Measurements from ENCODE around the gene SLC17A1.

Gene SLC17A1

DNA sequence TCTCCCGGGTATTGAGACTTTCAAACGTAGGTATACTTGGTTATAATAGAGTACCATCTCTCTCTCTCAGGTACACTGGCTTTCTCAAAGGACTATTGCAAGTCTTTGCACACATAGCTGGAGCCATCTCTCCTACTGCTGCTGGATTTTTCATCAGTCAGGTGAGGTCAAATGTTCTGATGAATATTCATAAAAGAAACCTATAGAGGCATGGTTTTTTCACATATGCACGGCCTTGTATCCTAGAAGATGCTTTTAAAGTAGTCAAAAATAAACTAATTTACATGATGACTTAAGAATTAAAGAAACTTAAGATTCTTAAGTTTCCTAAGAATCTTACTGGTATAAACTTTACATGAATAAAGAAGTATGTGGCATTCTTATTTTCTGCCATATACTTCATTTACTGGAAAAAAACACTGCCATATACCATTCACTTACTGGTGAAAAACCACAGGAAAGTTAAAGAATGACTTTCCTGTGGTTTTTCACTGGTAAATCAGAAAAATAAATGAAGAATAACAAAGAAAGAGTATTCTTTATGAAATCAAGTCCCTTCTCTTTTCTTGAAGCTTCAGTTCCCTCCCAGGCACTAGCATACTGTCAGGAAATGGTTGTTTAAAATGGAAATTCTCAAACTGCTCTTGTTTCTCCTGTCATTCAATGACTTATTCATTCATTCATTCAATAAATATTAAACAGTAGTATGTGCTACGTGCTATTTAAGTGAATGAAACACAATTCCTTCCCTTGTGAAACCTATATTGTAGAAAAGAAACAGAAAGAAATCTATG, 53.8 kb downstream of the SLC17A1 start:
- Histone ChIP-seq H3K36me3 (replicated peaks; ENCODE audit: insufficient read depth, low read length) (no peaks in the 10 kb centered on the region), H3K4me1 (ENCODE audit: low read length) (no peaks in the 10 kb centered on the region), H3K4me2 (ENCODE audit: low read depth, low read length) (no peak overlapping the region), H3K9me3 (replicated peaks; ENCODE audit: insufficient read depth, low read length) (no peaks in the 10 kb centered on the region), H3F3A (ENCODE audit: insufficient read depth, low read length) (no peaks in the 10 kb centered on the region), H3K27me3 (replicated peaks; ENCODE audit: insufficient read depth, low read length) (no peaks in the 10 kb centered on the region), H3K9me2 (replicated peaks; ENCODE audit: insufficient read depth, low read length) (no peaks in the 10 kb centered on the region), H3K79me2 (ENCODE audit: low read length) (no peaks in the 10 kb centered on the region), H2AFZ (ENCODE audit: low read length) (no peak overlapping the region), H3K4me3 (ENCODE audit: low read length) (no peak overlapping the region), H3K27ac (ENCODE audit: low read length) (no peak overlapping the region), H4K20me1 (ENCODE audit: insufficient read depth, low read length) (no peaks in the 10 kb centered on the region), H3K9ac (ENCODE audit: low read length) (no peak overlapping the region)
- TF ChIP-seq EZH2phosphoT487 (IDR thresholded peaks at IDR 0.05; ENCODE audit: low read length) (no peak), EZH2 (optimal IDR thresholded peaks at IDR 0.05; ENCODE audit: low read depth, low read length) (no peak)
- TF ChIP-seq, protein P1, sequence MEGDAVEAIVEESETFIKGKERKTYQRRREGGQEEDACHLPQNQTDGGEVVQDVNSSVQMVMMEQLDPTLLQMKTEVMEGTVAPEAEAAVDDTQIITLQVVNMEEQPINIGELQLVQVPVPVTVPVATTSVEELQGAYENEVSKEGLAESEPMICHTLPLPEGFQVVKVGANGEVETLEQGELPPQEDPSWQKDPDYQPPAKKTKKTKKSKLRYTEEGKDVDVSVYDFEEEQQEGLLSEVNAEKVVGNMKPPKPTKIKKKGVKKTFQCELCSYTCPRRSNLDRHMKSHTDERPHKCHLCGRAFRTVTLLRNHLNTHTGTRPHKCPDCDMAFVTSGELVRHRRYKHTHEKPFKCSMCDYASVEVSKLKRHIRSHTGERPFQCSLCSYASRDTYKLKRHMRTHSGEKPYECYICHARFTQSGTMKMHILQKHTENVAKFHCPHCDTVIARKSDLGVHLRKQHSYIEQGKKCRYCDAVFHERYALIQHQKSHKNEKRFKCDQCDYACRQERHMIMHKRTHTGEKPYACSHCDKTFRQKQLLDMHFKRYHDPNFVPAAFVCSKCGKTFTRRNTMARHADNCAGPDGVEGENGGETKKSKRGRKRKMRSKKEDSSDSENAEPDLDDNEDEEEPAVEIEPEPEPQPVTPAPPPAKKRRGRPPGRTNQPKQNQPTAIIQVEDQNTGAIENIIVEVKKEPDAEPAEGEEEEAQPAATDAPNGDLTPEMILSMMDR (IDR thresholded peaks at IDR 0.05; ENCODE audit: low read length): no peak
- DNase-seq: no peak

DNA sequence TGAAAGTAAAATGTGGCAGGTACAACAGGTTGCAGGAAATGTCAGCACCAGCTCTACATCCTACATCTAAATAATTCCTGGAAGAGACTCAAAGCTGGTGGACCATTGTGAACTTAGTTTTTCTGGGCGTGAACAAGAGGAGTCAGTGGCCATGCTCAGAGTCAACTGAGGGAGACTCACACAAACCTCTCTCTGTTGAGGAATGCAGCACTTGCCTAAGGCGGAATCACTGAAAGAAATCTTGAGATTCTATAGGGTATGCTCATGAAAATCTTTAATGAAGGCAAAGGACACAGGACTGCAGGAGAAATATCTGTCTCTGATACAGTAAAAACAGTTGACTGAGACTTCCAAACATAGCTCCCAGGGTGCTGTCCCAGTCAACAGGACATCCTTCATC, 54.8 kb downstream of the SLC17A1 start:
- Histone ChIP-seq H3K27ac (ENCODE audit: low read length) (no peak overlapping the region), H3K9me2 (replicated peaks; ENCODE audit: insufficient read depth, low read length) (no peaks in the 10 kb centered on the region), H3K4me2 (ENCODE audit: low read depth, low read length) (no peak overlapping the region), H4K20me1 (ENCODE audit: insufficient read depth, low read length) (no peaks in the 10 kb centered on the region), H3K36me3 (replicated peaks; ENCODE audit: insufficient read depth, low read length) (no peaks in the 10 kb centered on the region), H3K4me3 (ENCODE audit: low read length) (no peak overlapping the region), H3K9ac (ENCODE audit: low read length) (no peak overlapping the region), H3K79me2 (ENCODE audit: low read length) (no peaks in the 10 kb centered on the region), H2AFZ (ENCODE audit: low read length) (no peak overlapping the region), H3K9me3 (replicated peaks; ENCODE audit: insufficient read depth, low read length) (no peaks in the 10 kb centered on the region), H3K4me1 (ENCODE audit: low read length) (no peaks in the 10 kb centered on the region), H3F3A (ENCODE audit: insufficient read depth, low read length) (no peaks in the 10 kb centered on the region), H3K27me3 (replicated peaks; ENCODE audit: insufficient read depth, low read length) (no peaks in the 10 kb centered on the region)
- TF ChIP-seq EZH2phosphoT487 (IDR thresholded peaks at IDR 0.05; ENCODE audit: low read length) (no peak), EZH2 (optimal IDR thresholded peaks at IDR 0.05; ENCODE audit: low read depth, low read length) (no peak)
- TF ChIP-seq, protein P1 (IDR thresholded peaks at IDR 0.05; ENCODE audit: low read length): no peak
- no peak for DNase-seq

DNA sequence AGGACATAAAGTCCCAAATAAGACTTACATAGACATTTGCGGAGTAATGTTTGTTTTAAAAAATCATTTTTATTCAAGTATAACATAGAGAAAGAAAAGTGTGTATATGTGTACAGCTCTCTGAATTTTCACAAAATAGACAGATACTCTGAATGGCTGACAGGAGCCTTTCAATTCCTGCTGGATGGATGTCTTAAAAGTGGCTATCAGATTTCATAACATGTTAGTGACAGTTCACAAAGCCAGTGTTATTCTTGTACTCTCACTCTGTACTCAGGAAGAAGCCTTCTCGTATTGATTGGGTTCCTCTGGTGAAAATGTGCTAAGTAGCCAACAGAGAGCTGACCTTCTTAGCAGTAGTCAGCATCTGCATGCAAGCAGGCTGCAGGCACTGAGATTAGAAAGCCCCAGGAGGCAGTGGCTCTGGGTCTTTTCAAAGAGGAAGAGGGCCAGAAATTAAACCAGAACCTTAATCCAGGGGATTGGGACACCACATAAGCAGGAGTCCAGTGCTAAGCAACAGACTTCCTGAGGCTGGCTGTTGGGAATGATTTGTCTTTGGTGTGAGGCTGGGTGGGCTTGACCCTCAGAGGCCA, 57.6 kb downstream of the SLC17A1 start:
- H3F3A ChIP-seq (ENCODE audit: insufficient read depth, low read length): no peaks in the 10 kb centered on the region
- no peaks in the 10 kb centered on the region for H3K9me3 ChIP-seq (replicated peaks; ENCODE audit: insufficient read depth, low read length)
- H4K20me1 ChIP-seq (ENCODE audit: insufficient read depth, low read length): no peaks in the 10 kb centered on the region
- H3K4me3 ChIP-seq (ENCODE audit: low read length): no peak overlapping the region
- H3K4me1 ChIP-seq (ENCODE audit: low read length): no peaks in the 10 kb centered on the region
- H2AFZ ChIP-seq (ENCODE audit: low read length): no peak overlapping the region
- no peaks in the 10 kb centered on the region for H3K27me3 ChIP-seq (replicated peaks; ENCODE audit: insufficient read depth, low read length)
- DNase-seq: no peak
- H3K36me3 ChIP-seq (replicated peaks; ENCODE audit: insufficient read depth, low read length): no peaks in the 10 kb centered on the region
- no peak overlapping the region for H3K9ac ChIP-seq (ENCODE audit: low read length)
- H3K9me2 ChIP-seq (replicated peaks; ENCODE audit: insufficient read depth, low read length): no peaks in the 10 kb centered on the region
- H3K27ac ChIP-seq (ENCODE audit: low read length): no peak overlapping the region
- TF ChIP-seq, protein P1 (IDR thresholded peaks at IDR 0.05; ENCODE audit: low read length): no peak
- no peak for TF ChIP-seq EZH2phosphoT487 (IDR thresholded peaks at IDR 0.05; ENCODE audit: low read length)
- TF ChIP-seq EZH2 (optimal IDR thresholded peaks at IDR 0.05; ENCODE audit: low read depth, low read length): no peak
- H3K4me2 ChIP-seq (ENCODE audit: low read depth, low read length): no peak overlapping the region
- H3K79me2 ChIP-seq (ENCODE audit: low read length): no peaks in the 10 kb centered on the region
